Measurements from ENCODE around the gene FARP2. TPM values are rescaled to one million over a fixed set of nuclear protein-coding genes. Genes with fewer than 3 reads are reported as not detected.
"Not testable (repeated sequence)": the region's sequence is repeated elsewhere in the genome, so short reads cannot be mapped to it uniquely, and the experiment has no call there.

Gene FARP2
- total RNA-seq, 1 donor: 41.3 TPM

DNA sequence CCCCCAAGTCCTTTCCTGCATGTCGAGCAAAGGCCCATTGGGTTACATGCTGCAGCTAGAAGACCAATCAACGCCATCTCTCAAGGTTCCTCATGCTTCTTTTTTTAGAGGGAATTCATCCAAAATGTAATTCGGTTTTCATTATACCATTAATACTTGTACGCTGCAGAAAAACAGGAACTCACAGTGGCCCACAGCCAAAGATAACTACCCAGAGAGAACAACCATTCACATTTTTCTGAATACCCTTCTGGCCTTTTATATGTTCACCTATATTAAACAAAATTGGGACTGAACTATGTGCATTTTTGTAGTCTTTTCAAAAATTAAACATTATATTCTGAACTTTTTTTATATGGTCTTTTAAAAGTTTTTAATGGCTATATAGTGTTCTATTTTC lies 25.8 kb downstream of the FARP2 start:
- Histone ChIP-seq H3K9me3 (ENCODE audit: low read depth, low read length) (no peaks in the 10 kb centered on the region), H3K4me1 (ENCODE audit: insufficient read depth, low read length) (peaks cover 24% of the 10 kb centered on the region), H3K27me3 (ENCODE audit: insufficient read depth, low read length) (no peaks in the 10 kb centered on the region), H3K27ac (ENCODE audit: low read depth, low read length) (no peak overlapping the region), H4K20me1 (ENCODE audit: insufficient read depth, low read length) (peaks cover 13% of the 10 kb centered on the region), H3K79me2 (ENCODE audit: insufficient read depth, low read length) (peaks cover 57% of the 10 kb centered on the region), H3K4me2 (ENCODE audit: insufficient read depth, low read length) (no peak overlapping the region), H3K4me3 (ENCODE audit: insufficient read depth, low read length) (no peak overlapping the region), H2AFZ (ENCODE audit: low read length) (no peak overlapping the region), H3K36me3 (ENCODE audit: insufficient read depth, low read length) (peaks cover 8% of the 10 kb centered on the region)
- no peak for DNase-seq (ENCODE audit: insufficient read length, low spot score, missing footprints)
- TF ChIP-seq, protein P1, sequence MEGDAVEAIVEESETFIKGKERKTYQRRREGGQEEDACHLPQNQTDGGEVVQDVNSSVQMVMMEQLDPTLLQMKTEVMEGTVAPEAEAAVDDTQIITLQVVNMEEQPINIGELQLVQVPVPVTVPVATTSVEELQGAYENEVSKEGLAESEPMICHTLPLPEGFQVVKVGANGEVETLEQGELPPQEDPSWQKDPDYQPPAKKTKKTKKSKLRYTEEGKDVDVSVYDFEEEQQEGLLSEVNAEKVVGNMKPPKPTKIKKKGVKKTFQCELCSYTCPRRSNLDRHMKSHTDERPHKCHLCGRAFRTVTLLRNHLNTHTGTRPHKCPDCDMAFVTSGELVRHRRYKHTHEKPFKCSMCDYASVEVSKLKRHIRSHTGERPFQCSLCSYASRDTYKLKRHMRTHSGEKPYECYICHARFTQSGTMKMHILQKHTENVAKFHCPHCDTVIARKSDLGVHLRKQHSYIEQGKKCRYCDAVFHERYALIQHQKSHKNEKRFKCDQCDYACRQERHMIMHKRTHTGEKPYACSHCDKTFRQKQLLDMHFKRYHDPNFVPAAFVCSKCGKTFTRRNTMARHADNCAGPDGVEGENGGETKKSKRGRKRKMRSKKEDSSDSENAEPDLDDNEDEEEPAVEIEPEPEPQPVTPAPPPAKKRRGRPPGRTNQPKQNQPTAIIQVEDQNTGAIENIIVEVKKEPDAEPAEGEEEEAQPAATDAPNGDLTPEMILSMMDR (IDR thresholded peaks at IDR 0.05; ENCODE audit: extremely low read depth, low read depth, low read length): no peak

DNA sequence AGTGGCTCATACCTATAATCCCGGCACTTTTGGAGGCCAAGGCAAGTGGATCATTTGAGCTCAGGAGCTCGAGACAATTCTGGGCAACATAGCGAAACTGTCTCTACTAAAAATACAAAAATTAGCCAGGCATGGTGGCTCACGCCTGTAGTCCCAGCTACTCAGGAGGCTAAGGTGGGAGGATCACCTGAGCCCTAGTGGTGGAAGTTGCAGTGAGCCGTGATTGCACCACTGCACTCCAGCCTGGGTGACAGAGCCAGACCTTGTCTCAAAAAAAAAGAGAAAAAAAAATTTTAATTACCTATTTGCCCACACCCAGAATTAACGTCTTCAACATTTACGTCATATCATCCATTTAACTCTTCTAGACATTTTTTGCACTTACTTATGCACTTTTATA lies 29.4 kb downstream of the FARP2 start:
- H3K36me3 ChIP-seq (ENCODE audit: insufficient read depth, low read length); H3K4me1 ChIP-seq (ENCODE audit: insufficient read depth, low read length); H3K27ac ChIP-seq (ENCODE audit: low read depth, low read length); H4K20me1 ChIP-seq (ENCODE audit: insufficient read depth, low read length); H3K9me3 ChIP-seq (ENCODE audit: low read depth, low read length); H3K27me3 ChIP-seq (ENCODE audit: insufficient read depth, low read length); DNase-seq (ENCODE audit: insufficient read length, low spot score, missing footprints); H3K4me3 ChIP-seq (ENCODE audit: insufficient read depth, low read length); H3K4me2 ChIP-seq (ENCODE audit: insufficient read depth, low read length); H2AFZ ChIP-seq (ENCODE audit: low read length): not testable (repeated sequence)
- H3K79me2 ChIP-seq (ENCODE audit: insufficient read depth, low read length): peaks cover 51% of the 10 kb centered on the region

DNA sequence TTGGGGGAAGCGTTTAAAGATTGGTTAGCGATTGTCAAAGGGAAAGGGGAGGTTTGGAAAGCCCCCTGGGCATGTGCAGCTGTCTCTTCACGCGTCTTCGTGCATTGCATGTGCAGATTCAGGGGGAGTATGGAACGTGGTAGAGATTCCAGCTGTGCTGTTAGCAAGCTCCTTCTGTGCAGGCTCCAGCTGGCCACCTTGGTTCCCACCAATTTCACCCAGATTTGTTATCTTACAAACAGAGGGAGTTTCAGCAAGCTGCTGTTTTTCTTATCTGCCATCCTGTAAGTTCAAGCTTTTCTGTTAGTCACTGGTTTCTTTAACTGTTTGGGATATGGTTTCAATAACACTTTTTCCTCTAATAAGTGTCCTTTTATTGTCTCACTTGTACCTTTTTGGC lies 30.4 kb downstream of the FARP2 start:
- peaks cover 49% of the 10 kb centered on the region for H3K79me2 ChIP-seq (ENCODE audit: insufficient read depth, low read length)
- no peak overlapping the region for H2AFZ ChIP-seq (ENCODE audit: low read length)
- DNase-seq (ENCODE audit: insufficient read length, low spot score, missing footprints): no peak
- no peak overlapping the region for H3K4me2 ChIP-seq (ENCODE audit: insufficient read depth, low read length)
- no peak overlapping the region for H3K27ac ChIP-seq (ENCODE audit: low read depth, low read length)
- H3K36me3 ChIP-seq (ENCODE audit: insufficient read depth, low read length): peaks cover 8% of the 10 kb centered on the region
- no peak overlapping the region for H3K4me3 ChIP-seq (ENCODE audit: insufficient read depth, low read length)
- TF ChIP-seq, protein P1 (IDR thresholded peaks at IDR 0.05; ENCODE audit: extremely low read depth, low read depth, low read length): no peak
- H3K27me3 ChIP-seq (ENCODE audit: insufficient read depth, low read length): no peaks in the 10 kb centered on the region
- H3K4me1 ChIP-seq (ENCODE audit: insufficient read depth, low read length): peaks cover 3% of the 10 kb centered on the region
- H4K20me1 ChIP-seq (ENCODE audit: insufficient read depth, low read length): peaks cover 8% of the 10 kb centered on the region
- no peaks in the 10 kb centered on the region for H3K9me3 ChIP-seq (ENCODE audit: low read depth, low read length)

DNA sequence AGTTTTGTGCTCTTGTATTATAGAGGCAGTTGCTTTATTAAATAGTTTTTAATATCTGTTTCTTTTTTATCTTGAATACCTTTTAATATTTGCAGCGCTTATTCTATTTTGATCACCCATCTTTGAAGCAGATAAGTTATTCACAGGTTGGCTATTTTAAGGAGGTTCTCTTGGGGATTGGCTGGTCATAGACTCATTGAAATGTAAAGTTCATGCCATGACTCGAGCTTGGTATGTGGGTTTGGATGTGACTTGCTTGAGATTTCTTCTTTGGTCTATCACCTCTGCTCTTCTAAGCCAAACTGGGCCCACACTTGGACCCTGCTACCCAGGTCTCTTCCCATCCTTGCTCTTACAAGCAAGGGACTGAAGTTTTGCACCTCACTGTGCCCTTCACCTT lies 33.6 kb downstream of the FARP2 start:
- Histone ChIP-seq H3K36me3 (ENCODE audit: insufficient read depth, low read length) (no peaks in the 10 kb centered on the region), H3K9me3 (ENCODE audit: low read depth, low read length) (no peaks in the 10 kb centered on the region), H3K27me3 (ENCODE audit: insufficient read depth, low read length) (no peaks in the 10 kb centered on the region), H3K4me2 (ENCODE audit: insufficient read depth, low read length) (no peak overlapping the region), H3K79me2 (ENCODE audit: insufficient read depth, low read length) (peaks cover 38% of the 10 kb centered on the region), H3K4me1 (ENCODE audit: insufficient read depth, low read length) (no peaks in the 10 kb centered on the region), H4K20me1 (ENCODE audit: insufficient read depth, low read length) (peaks cover 12% of the 10 kb centered on the region), H3K4me3 (ENCODE audit: insufficient read depth, low read length) (no peak overlapping the region), H3K27ac (ENCODE audit: low read depth, low read length) (no peak overlapping the region), H2AFZ (ENCODE audit: low read length) (no peak overlapping the region)
- TF ChIP-seq, protein P1 (IDR thresholded peaks at IDR 0.05; ENCODE audit: extremely low read depth, low read depth, low read length): no peak
- DNase-seq (ENCODE audit: insufficient read length, low spot score, missing footprints): no peak
